Keratinocyte (primary cell): ENCODE data around the gene SCYGR7. TPM values are rescaled to one million over a fixed set of nuclear protein-coding genes. Genes with fewer than 3 reads are reported as not detected.

ENCODE experiments used
- DNase-seq: peaks from one replicate; pipeline ENCODE4 v3.0.0-alpha.2; 2011; ENCODE audit warnings: low read depth, missing footprints, low spot score
- FAIRE-seq: peaks from 2 replicates; lab custom pipeline; 2011; peaks lifted over from hg19 to GRCh38; lab: Jason Lieb, UNC
- H2AFZ ChIP-seq: 2 replicates; pipeline ENCODE4 v1.6.0; 2012; ENCODE audit warnings: low read length, control low read depth, inconsistent platforms; ENCODE audit not compliant: control insufficient read depth
- H3K27ac ChIP-seq: 2 replicates; pipeline ENCODE4 v1.5.1; 2011; ENCODE audit warnings: low read length; ENCODE audit not compliant: control insufficient read depth, insufficient read depth
- H3K27me3 ChIP-seq: 3 replicates; pipeline ENCODE4 v1.6.0; 2011; ENCODE audit warnings: low read length; ENCODE audit not compliant: control insufficient read depth, insufficient read depth; ENCODE audit errors: extremely low read depth
- H3K36me3 ChIP-seq, 2 experiments: 2 replicates in 1 of 2; 3 replicates in 1 of 2; pipeline ENCODE4 v1.5.1; 2011; ENCODE audit warnings: low read length in 2 of 2, mild to moderate bottlenecking in 1 of 2; ENCODE audit not compliant: control insufficient read depth in 2 of 2, insufficient read depth in 2 of 2; ENCODE audit errors: extremely low read depth in 1 of 2
- H3K4me1 ChIP-seq: 3 replicates; pipeline ENCODE4 v1.5.1; 2011; ENCODE audit warnings: low read length; ENCODE audit not compliant: control insufficient read depth, insufficient read depth; ENCODE audit errors: extremely low read depth
- H3K4me2 ChIP-seq: 3 replicates; pipeline ENCODE4 v1.6.0; 2011; ENCODE audit warnings: low read depth, low read length; ENCODE audit not compliant: control insufficient read depth, insufficient read depth; ENCODE audit errors: extremely low read depth
- H3K4me3 ChIP-seq, 3 experiments: fragments of 200-600 bp in 1 of 3; sonication (generic) in 1 of 3; 2 replicates in 2 of 3; 3 replicates in 1 of 3; pipeline ENCODE4 v1.5.1; 2011 to 2016; ENCODE audit warnings: low read length in 3 of 3, mild to moderate bottlenecking in 3 of 3, control low read depth in 2 of 3, inconsistent platforms in 1 of 3, low read depth in 1 of 3, mixed read lengths in 1 of 3, mixed run types in 1 of 3, moderate library complexity in 1 of 3; ENCODE audit not compliant: control insufficient read depth in 2 of 3, insufficient read depth in 2 of 3; ENCODE audit errors: extremely low read depth in 1 of 3
- H3K79me2 ChIP-seq: 2 replicates; pipeline ENCODE4 v1.6.0; 2012; ENCODE audit warnings: low read length; ENCODE audit not compliant: control insufficient read depth, insufficient read depth
- H3K9ac ChIP-seq: 3 replicates; pipeline ENCODE4 v1.6.0; 2011; ENCODE audit warnings: low read length; ENCODE audit not compliant: control insufficient read depth, insufficient read depth; ENCODE audit errors: extremely low read depth
- H3K9me1 ChIP-seq: 3 replicates; pipeline ENCODE4 v1.6.0; 2011; ENCODE audit warnings: low read length; ENCODE audit not compliant: control insufficient read depth, insufficient read depth; ENCODE audit errors: extremely low read depth
- H3K9me3 ChIP-seq: 2 replicates; pipeline ENCODE4 v1.5.1; 2012; ENCODE audit warnings: low read depth, low read length; ENCODE audit not compliant: control insufficient read depth
- H4K20me1 ChIP-seq: 3 replicates; pipeline ENCODE4 v1.6.0; 2011; ENCODE audit warnings: low read length; ENCODE audit not compliant: control insufficient read depth, insufficient read depth; ENCODE audit errors: extremely low read depth
- EZH2 ChIP-seq: IDR thresholded peaks from one replicate; pipeline ENCODE4 v1.6.1; 2012; ENCODE audit warnings: inconsistent platforms, mild to moderate bottlenecking, low read length, moderate library complexity
- dilution Hi-C: fragments of 300-500 bp; cut with MboI; formaldehyde crosslinking; loops from one replicate; pipeline ENCODE4 v1.7.0; 2020; ENCODE audit warnings: low sequenced_read_pairs; ENCODE audit not compliant: extremely low pct_ligation_motif_present
- polyA plus RNA-seq, 5 experiments: library from polyadenylated mRNA; depleted of rRNA in 3 of 5; stranded (reverse) in 3 of 5; stranded (forward) in 1 of 5; unstranded in 1 of 5; fragments of >200 nt; gene quantifications; 1 replicate in 1 of 5; 2 replicates in 3 of 5; 3 replicates in 1 of 5; pipeline versions ENCODE4 v1.2.1 to v1.2.3, GENCODE V29; 2011 to 2012; ENCODE audit warnings: missing spikeins in 2 of 5, low read depth in 1 of 5, low replicate concordance in 1 of 5
- TF ChIP-seq, protein P1 (sequence below), 3 experiments: IDR thresholded peaks in 1 of 3; conservative IDR thresholded peaks in 1 of 3; optimal IDR thresholded peaks in 1 of 3; 2 replicates in 2 of 3; 3 replicates in 1 of 3; pipeline versions ENCODE3 to v1.5.1; 2011; ENCODE audit warnings: low read length in 3 of 3, mild to moderate bottlenecking in 3 of 3, moderate library complexity in 2 of 3, control low read depth in 1 of 3, inconsistent platforms in 1 of 3; ENCODE audit not compliant: insufficient read depth in 2 of 3; ENCODE audit errors: extremely low read depth in 1 of 3

SCYGR7 gene
- polyA plus RNA-seq, 1 donor (not counting 4 experiments of a cell fraction or from before 2014, with no cell fraction given): not detected

DNA sequence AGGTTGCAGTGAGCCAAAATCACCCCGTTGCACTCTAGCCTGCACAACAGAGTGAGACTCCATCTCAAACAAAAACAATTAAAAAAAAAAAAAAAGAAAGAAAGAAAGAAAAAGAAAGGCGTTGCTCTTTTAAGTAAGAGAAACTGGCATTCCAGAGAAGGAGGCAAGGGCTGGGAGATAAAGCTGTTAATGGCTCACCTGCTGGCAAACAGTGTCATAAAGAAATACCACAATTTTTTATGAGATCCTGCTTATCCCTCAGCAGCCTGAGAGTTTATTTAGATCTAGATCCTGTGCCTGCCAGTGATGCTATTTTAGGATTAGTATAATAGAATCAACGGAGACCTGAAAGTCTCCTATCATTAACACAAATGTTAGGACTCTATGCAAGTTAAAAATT is 26.6 kb upstream of the SCYGR7 start:
- Histone ChIP-seq H3K4me3 (no peak overlapping the region), H2AFZ (no peak overlapping the region), H3K4me1 (peaks cover 19% of the 10 kb centered on the region), H3K9ac (no peak overlapping the region), H3K27ac (no peak overlapping the region), H3K4me2 (no peak overlapping the region), H3K27me3 (no peaks in the 10 kb centered on the region), H4K20me1 (no peaks in the 10 kb centered on the region), H3K36me3 (no peaks in the 10 kb centered on the region), H3K79me2 (no peaks in the 10 kb centered on the region), H3K9me3 (no peaks in the 10 kb centered on the region), H3K9me1 (no peaks in the 10 kb centered on the region)
- no peak for DNase-seq
- dilution Hi-C loops: no loop called here
- no peak for FAIRE-seq
- TF ChIP-seq EZH2: no peak
- TF ChIP-seq, protein P1, sequence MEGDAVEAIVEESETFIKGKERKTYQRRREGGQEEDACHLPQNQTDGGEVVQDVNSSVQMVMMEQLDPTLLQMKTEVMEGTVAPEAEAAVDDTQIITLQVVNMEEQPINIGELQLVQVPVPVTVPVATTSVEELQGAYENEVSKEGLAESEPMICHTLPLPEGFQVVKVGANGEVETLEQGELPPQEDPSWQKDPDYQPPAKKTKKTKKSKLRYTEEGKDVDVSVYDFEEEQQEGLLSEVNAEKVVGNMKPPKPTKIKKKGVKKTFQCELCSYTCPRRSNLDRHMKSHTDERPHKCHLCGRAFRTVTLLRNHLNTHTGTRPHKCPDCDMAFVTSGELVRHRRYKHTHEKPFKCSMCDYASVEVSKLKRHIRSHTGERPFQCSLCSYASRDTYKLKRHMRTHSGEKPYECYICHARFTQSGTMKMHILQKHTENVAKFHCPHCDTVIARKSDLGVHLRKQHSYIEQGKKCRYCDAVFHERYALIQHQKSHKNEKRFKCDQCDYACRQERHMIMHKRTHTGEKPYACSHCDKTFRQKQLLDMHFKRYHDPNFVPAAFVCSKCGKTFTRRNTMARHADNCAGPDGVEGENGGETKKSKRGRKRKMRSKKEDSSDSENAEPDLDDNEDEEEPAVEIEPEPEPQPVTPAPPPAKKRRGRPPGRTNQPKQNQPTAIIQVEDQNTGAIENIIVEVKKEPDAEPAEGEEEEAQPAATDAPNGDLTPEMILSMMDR (optimal IDR thresholded peaks at IDR 0.05 in 1 of 3, IDR thresholded peaks at IDR 0.05 in 1 of 3, conservative IDR thresholded peaks at IDR 0.05 in 1 of 3; ENCODE audit: extremely low read depth in 1 of 3, insufficient read depth in 2 of 3, low read length in 3 of 3): no peak

DNA sequence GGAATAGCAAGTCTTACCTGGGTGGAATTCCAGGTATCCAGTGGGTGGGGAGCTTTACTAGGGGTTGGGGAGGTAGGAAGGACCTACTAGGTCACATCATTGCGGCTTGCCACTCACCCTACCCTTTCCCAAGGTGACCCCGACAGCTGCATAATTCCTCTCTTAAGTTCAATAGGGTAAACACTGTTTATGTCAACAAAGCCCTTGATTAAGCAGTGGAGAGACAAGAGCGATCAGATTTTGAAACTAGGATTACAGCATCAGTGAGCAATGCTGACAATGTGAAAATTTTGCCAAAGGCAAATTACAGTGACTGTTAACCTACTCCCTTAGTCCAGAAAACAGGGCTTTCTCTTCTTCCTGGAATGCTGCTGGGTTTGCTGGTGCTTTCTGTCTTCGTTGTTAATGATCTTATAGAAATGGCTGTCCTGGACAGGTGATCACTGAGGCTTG is 24.8 kb upstream of the SCYGR7 start:
- FAIRE-seq (peak; percentile 93), DNase-seq (peak; percentile 42)
- no peaks in the 10 kb centered on the region for H3K9me3 ChIP-seq
- no peaks in the 10 kb centered on the region for H3K9me1 ChIP-seq
- H3K79me2 ChIP-seq: no peaks in the 10 kb centered on the region
- peak overlapping the region; percentile 33 for H3K4me2 ChIP-seq
- no peak overlapping the region for H2AFZ ChIP-seq
- TF ChIP-seq EZH2: no peak
- TF ChIP-seq, protein P1 (optimal IDR thresholded peaks at IDR 0.05 in 1 of 3, IDR thresholded peaks at IDR 0.05 in 1 of 3, conservative IDR thresholded peaks at IDR 0.05 in 1 of 3; ENCODE audit: extremely low read depth in 1 of 3, insufficient read depth in 2 of 3, low read length in 3 of 3): no peak
- peak overlapping the region in 1 of 3 experiments; percentile 10 for H3K4me3 ChIP-seq
- no peak overlapping the region for H3K9ac ChIP-seq
- H4K20me1 ChIP-seq: no peaks in the 10 kb centered on the region
- no peaks in the 10 kb centered on the region for H3K27me3 ChIP-seq
- H3K4me1 ChIP-seq: peaks cover 19% of the 10 kb centered on the region
- H3K36me3 ChIP-seq: no peaks in the 10 kb centered on the region
- dilution Hi-C loops: no loop called here
- H3K27ac ChIP-seq: no peak overlapping the region
